Upper lobe of left lung (tissue), 4 donors: ENCODE measurements around the gene HDAC1.

ENCODE experiments used
- CTCF ChIP-seq, 6 experiments: fragments of 450-650 bp in 4 of 6; fragments of 200-600 bp in 2 of 6; sonication (generic) in 2 of 6; IDR thresholded peaks; one replicate each; pipeline ENCODE4 v1.5.1; 2016 to 2019; ENCODE audit warnings: antibody characterized with exemption in 6 of 6
- EP300 ChIP-seq, 4 donors: sonication (generic); formaldehyde crosslinking; IDR thresholded peaks; one replicate each; pipeline ENCODE4 v1.5.1; 2017; ENCODE audit warnings: antibody characterized with exemption in 4 of 4, control low read depth in 2 of 4
- POLR2AphosphoS5 ChIP-seq, 2 donors: sonication (generic); formaldehyde crosslinking; IDR thresholded peaks; one replicate each; pipeline ENCODE4 v1.5.1; 2017; ENCODE audit warnings: antibody characterized with exemption in 2 of 2

GRCh38 chr1:32352239-32352745, 60.4 kb downstream of the HDAC1 start:
- no peak for TF ChIP-seq POLR2AphosphoS5 (IDR thresholded peaks at IDR 0.05)
- no peak for TF ChIP-seq CTCF (IDR thresholded peaks at IDR 0.05)
- TF ChIP-seq EP300 (IDR thresholded peaks at IDR 0.05), result no peak
